Measurements from ENCODE around the gene MALAT1. TPM values are rescaled to one million over a fixed set of nuclear protein-coding genes. Genes with fewer than 3 reads are reported as not detected.

The MALAT1 gene
- total and polyA plus RNA-seq, 2 of the 13 experiments (the other 11 are each of a cell fraction or from before 2014, with no cell fraction given) = 143 to 1,237 TPM

- H4K20me1 ChIP-seq (ENCODE audit: insufficient read depth, low read length) = no peaks in the 10 kb centered on the region
- no TSS peak for BruUV-seq (replicated peaks)
- H3K9me3 ChIP-seq (ENCODE audit: low read length) = no peaks in the 10 kb centered on the region
- TF ChIP-seq SRSF4 (IDR thresholded peaks at IDR 0.05; ENCODE audit: low read depth, low read length, poor library complexity, severe bottlenecking) (no peak), ZSCAN29 (CRISPR knock-in tag; conservative IDR thresholded peaks at IDR 0.05) (no peak), PAF1 (CRISPR knock-in tag; IDR thresholded peaks at IDR 0.05) (no peak), ZNF609 (CRISPR knock-in tag; IDR thresholded peaks at IDR 0.05; ENCODE audit: borderline replicate concordance) (no peak), YY1 (IDR thresholded peaks at IDR 0.05; ENCODE audit: insufficient read depth, insufficient replicate concordance, low read depth, low read length) (no peak), ZBTB14 (CRISPR knock-in tag; IDR thresholded peaks at IDR 0.05) (no peak), ZNF549 (CRISPR knock-in tag; IDR thresholded peaks at IDR 0.05) (no peak), AKAP8 (CRISPR knock-in tag; IDR thresholded peaks at IDR 0.05) (no peak), FOXM1 (CRISPR knock-in tag; IDR thresholded peaks at IDR 0.05) (no peak), REST (IDR thresholded peaks at IDR 0.05; ENCODE audit: borderline replicate concordance in 1 of 2, low read depth in 1 of 2, low read length in 2 of 2) (no peak)
- peak overlapping the region; percentile 45; the same call in 1 of the 2 replicates for H3K4me2 ChIP-seq (ENCODE audit: low read depth, low read length)
- no peak for FAIRE-seq
- no peak overlapping the region for H2AFZ ChIP-seq (ENCODE audit: low read length)
- in situ Hi-C loops (cut with HindIII; ENCODE audit: extremely low pct_ligation_motif_present, low pct_unique_long_range_greater_than_20kb) (loop anchor here (10.0 kb wide), 1 partner anchor 48 kb away; no protein-coding TSS in a partner anchor), intact Hi-C loops (cut with micrococcal nuclease; ENCODE audit: unreplicated experiment) (loop anchor here (5.0 kb wide), 1 partner anchor 89 kb away; no protein-coding TSS in a partner anchor)
- H3K9ac ChIP-seq (ENCODE audit: insufficient read depth, low read depth, low read length) = no peak overlapping the region
- H3K4me1 ChIP-seq (ENCODE audit: insufficient read depth, low read length) = peaks cover 60% of the 10 kb centered on the region
- 85% methylated on average over 3 of the region's 3 CpGs for WGBS (ENCODE audit: low lambda C conversion rate)
- no peaks in the 10 kb centered on the region for H3K27me3 ChIP-seq (ENCODE audit: control insufficient read depth in 1 of 2, insufficient read depth in 2 of 2, low read length in 2 of 2)
- H3K4me3 ChIP-seq (replicated peaks in 1 of 3; ENCODE audit: insufficient read depth in 1 of 3, low read depth in 2 of 3, low read length in 3 of 3) = no peak overlapping the region
- H3K27ac ChIP-seq (ENCODE audit: extremely low read length, insufficient read depth, low read length) = no peak overlapping the region
- ATAC-seq = no peak
- DNase-seq (ENCODE audit: low spot score) = no peak
- H3K36me3 ChIP-seq (replicated peaks in 1 of 2; ENCODE audit: control insufficient read depth in 1 of 2, insufficient read depth in 2 of 2, low read length in 2 of 2) = no peaks in the 10 kb centered on the region
- no peaks in the 10 kb centered on the region for H3K79me2 ChIP-seq (ENCODE audit: insufficient read depth, low read length)
- ChIA-PET CTCF (ENCODE audit: low intra/inter-chr PET ratio, low total read pairs) (no interaction called here), POLR2A (interaction anchor here (1.4 kb wide), 1 partner anchor 33 kb away, joined by 4 read pairs; the partner anchor contains the start of gene NEAT1)
These were observed 42.4 kb upstream of the MALAT1 start for GRCh38 chr11:65456418-65456817.

Measured in HepG2 (cell line).